SKM-1 treated with dmso at 0.1 percent for 144 hours (cell line): ENCODE results near the gene NR1D1.

ENCODE experiments used
- DNase-seq: peaks from one replicate; lab custom pipeline; 2025; ENCODE audit not compliant: unreplicated experiment; lab: John Stamatoyannopoulos, UW

The NR1D1 gene

DNA sequence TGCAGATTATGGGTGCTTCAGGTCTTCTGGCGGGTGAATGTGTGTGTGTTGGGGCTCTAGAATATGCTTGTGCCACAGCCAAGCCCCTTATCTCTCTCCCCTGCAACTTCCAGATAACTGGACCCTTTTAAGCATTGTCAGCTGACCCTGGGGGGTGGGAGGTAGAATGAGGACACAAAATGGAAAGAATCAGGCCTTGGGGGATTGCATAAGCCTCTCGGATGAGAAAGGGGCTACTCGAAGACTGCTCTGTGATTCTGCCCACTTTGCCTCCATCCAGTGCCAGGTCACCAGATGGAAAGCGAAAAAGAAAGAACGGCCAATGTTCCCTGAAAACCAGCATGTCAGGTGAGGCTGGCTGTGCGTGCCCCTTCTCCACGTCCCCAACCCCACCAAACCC, 23.8 kb downstream of the NR1D1 start:
- no peak for DNase-seq

DNA sequence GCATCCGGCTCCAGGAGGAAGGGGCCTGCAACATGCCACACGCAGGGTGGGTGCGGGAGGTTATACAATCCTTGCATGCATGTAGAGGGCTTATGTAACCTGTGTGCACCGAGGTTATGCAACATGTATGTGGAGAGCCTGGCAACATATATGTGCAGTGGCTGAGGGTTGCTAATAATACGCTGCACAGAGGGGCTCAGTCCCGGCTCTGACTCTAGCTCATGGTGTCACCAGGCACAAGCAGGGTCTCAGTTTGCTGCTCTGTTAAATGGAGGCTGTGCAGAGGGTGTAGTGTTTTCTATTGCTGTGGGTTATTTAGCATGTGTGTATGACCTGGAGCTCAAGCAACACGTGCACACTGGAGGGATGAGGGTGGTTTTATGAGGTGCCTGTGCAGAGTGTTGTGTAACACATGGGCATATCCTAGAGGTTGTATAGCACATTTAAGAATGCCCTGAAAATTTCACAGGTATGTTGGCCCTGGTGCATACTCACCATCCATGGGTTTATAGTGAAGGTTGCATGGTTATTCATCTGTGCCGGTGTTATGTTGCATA, 24.4 kb downstream of the NR1D1 start:
- no peak for DNase-seq

DNA sequence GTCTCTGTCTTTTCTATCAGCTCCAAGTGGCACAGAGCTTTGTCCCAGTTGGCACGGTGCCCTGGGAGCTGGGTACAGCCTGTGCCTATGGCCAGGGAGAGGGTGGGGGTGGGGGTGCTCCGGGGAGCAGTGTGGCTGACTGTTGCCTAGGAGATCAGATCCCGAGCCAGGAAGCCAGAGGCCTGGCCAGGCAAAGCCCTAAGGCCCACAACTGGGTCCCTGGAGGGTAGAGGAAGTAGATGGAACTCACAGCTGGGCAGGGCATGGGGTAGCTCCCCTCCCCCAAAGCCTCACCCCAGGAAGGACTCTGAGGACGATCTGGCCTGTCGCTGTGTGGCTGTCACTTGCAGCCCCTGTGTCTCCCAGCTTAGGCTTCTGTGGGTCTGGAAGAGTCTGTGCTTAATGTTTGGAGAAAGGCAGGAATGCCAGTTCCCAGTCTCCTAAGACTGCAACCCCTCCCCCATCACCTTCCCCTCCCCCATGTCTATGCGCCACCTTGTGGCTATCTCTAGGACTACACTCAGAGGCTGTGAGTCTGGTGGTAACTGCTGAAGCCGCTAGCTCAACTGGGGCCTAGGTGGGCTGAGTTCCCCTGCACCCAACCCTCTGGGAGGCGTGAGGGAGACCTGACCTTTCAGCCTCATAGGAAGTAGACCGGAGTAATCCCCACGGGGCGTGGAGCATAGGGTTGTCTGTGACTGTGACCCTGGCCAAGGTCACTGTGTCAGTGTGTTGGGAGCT, 25.0 kb downstream of the NR1D1 start:
- peak; percentile 55 for DNase-seq

DNA sequence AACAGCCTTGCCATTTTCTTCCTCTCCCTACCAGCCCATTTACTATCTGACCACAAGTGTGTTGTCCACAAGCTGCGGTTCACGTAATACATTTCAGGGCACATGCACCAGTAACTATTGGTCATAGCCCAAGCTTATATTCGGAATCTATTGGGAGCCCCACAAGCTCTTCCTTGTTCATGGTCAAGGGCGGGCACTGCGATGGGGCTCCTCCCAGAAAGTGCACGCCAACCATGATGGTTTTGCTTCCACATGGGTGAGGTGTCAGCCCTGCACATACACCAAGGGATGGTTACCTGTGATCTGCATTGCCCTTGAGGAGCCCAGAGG, 25.6 kb downstream of the NR1D1 start:
- DNase-seq, result no peak

DNA sequence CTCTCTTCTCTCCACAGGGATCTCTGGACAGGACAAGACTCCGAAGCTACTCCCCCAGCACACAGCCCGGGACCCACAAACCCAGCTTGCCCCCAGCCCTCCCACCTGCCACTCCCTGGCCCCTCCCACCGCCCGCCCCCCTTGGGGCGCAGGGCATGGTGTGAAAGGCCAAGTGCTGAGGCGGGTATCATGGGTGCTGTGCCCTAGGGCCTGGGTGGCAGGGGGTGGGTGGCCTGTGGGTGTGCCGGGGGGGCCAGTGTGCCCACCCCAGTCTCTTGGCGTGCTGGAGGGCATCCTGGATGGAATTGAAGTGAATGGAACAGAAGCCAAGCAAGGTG, 26.2 kb downstream of the NR1D1 start:
- DNase-seq, result no peak

DNA sequence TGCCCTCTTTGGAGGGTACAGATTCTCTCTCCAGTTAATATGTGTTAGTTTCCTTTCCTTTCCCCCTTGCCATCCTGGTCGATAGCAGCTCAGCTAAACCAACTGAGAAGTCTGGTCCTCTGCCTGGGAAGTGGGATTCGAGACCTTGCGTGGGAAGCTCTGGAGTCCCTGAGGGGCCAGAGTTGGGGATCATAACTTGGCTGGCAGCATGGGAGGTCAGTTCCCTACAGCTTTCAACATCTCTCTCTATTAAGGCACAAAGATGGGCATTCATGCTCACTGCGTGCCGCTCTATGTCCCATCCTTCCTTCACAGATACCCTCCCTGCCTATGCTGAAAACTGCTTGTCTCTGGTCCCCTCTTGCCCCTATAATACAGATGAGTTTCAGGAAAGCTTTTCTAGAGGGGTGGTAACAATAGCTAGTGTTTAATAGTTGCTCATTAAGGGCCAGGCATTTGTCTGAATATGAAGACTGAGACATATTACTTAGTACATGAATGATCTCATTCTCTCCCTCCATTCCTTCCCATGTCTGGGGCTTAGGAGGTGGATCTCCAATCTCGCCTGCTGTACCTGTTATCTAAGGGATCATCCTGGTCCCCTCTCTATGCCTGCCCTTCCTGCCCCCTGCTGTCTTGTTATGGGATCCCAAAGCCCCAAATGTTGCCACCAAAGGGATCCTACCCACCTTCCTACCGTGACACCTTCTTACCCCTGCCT, 26.8 kb downstream of the NR1D1 start:
- DNase-seq, result no peak

DNA sequence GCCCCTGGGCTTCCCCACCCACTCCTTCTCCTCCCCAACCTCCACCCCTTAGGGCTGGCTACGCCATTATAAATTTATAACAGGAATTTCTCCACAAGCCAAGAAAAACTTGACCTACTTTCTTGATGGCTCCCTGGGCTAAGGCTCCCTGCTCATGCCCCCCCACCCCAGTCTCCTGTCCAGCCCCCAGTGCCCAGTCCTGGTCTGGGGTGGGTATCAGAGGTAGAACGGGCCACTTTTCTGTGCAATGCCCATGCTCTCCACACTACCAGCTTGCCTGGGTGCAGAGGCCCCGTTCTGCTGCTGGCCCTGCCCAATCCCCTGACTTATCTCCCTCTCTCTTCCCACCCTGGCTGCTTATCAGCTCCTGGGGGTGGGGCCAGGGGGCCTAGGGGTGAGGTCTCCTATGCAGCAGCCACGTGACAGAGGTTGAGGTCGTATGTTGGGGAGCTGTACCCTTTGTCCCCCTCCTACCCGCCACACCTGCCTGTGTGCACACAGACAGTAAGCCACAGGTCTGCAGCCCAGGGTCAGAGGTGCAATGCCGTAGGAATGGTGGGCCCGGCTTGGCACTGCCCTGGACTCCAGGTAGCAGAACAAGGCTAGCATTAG, 27.5 kb downstream of the NR1D1 start:
- DNase-seq, result no peak

DNA sequence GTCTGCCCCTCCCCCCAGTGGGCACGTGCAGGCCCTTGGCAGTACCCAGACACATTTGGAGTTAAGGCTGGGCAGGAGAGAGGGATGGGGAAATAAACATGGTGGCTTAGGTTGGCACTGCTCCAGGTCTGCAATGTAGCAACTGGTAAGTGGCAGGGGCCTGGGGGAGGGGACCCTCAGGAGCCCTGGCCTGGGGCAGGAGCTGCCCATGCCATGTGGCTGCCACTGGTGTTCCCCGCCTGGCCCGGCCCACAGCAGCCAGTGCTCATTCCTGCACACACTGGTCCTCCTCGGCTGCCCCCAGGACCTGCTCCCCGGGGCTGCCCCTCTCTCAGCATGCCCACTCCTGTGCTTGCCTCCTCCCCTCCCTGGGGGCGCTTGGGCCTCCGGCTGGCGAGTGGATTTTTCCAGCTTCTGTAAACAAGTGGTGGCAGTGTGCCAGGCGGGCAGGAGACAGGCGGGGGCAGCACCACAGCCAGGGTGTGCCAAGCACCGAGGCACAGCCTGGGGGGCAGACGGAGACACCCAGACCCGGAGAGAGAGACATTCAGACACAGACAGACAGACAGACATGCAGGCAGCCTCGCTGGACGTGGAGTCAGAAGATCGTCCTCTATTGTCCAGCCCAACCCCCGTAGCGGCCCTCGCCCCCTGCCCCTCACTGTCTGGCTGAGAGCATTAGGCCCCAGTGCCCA, 28.2 kb downstream of the NR1D1 start:
- no peak for DNase-seq

DNA sequence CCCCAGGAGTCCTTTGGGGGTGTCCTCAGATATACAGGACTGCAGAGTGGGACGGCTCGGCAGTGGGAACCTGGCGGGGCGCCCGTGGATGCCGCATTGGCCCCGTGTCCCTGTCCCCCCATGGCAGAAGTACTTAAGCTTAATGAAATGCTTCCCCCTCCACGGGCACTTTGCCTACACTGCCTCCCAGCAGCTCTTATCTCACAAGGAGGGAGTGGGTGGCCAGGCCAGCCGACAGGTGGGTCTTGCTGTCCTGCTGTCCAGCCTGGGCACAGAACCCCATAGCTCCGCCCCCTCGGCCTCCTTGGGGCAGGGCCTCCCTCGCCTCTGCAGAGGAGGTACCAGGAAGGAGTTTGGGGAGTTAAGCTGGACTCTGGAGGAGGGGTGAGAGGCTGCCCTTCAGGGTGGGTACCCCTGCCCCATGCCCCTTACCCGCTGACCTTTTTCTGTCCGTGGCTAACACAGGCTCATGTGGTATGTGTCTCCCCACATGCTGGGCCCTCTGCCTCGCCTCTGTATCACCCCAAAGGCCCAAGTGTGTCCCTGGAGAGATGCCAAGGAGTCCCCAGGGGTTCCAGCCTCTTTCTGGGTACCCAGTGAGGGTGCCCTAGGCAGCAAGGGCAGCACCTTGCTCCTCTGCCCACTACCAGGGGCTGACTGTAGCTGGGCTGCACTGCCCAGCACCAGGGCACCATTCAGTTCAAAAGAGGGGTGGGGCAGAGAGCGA, 28.9 kb downstream of the NR1D1 start:
- no peak for DNase-seq

DNA sequence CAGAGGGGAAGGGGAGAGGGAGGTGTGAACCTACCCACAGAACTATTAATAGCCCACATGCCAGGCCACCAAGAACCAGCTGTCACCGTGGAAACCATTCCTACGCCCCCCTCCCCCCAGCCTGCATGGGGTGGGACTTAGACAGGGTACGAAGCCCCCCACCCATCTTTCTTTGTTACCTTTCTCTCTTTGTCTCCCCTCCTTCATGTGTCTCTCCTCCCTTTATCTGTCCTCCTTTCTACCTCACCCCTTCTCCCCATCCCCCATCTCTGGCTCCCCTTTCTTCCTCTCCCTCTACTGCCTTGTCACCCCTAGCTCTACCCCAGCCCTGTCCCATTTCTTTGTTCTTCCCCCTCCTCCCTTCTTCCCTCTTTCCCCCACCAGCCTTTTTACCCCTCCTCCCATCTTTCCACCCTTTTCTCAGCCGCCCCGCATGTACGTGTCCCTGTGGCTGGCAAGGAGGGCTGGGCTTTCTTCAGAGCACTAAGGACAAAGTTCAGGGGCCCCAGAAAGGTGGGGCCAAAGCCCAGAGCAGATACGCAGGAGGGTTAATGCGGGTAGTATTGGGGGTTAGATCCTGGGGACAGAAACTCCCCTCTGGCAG, 29.6 kb downstream of the NR1D1 start:
- DNase-seq, result no peak

DNA sequence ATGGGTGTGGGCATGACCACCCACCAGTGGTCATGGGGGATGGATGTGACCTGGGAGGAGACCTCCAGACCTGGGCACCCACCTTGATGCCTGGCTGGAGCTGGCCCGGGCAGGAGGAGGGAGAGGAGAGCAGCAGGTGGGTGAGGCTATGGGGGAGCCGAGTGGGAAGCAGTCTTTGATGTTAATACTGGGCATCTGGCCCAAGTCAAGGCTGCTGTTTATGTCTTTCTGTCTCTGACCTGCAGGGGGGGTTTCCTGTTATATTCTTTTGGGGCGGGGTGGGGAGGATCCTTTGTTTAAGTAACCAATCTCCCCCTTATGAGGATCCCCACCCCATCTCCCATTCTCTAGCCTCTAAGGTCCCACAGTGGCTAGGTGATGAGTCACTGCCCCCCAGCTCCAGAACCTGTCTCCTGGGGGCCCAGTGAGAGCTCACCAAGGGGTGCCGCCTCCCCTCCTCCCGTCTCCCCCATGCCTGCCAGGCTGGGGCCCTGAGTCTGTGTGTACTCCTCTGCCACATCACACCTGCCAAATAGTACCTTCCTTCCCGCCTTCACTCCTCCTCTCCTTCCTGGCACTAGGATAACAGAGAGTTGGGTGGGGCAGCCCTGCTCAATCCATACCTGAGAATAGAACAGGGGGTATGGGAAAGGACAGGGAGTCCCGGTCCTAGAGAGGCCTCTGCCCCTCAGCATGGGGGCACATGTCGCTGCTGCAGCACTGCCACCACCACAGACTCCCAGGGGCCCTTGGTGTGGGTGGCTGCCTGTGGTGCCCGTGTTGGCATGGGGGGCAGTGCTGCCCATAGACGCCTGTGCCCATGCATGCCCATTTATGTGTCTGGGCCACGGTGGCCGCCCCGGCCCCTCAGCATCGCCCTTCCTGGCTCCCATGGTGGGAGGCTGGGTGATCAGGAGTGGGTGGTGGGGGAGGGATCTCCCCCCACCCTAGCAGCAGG, 30.4 kb downstream of the NR1D1 start:
- peak; percentile 8 for DNase-seq

DNA sequence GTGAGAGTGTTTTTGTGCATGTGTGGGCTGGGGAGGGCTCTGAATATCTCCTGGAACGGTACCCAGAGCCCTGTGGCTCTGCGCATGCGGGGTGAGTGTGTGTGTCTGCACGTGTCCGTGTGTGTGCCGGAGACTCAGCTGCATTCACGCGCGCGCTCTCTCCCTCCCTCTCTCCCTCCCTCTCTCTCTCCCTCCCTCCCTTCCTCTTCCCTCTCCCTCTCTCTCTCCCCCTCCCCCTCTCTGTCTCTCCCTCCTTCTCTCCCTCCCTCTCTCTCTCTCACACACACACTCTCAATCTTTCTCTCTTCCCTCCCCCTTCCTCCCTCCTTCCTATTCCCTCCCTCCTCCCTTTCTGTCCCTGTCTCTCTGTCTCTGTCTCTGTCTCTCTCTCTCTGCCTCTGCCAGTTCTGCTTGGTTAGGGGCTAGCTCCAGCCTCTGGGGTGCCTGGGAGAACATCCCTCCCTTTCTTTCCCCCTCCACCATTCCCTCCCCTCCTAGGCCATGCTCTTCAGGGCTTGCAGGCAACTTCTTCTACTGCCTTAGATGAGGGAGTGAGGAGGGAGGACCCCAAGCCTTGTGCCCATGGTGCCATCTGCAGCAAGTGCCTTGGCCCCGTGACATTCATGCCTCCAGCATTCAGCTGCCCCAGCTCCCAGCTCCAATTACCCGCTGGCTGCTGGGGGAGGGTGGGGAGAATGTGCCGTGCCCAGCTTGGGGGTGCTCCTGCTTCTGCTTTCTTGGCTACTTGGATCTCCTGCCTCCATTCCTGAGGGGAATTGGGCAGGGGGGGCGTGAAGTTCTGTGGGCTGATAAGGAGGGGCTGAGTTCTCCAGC, 31.3 kb downstream of the NR1D1 start:
- DNase-seq, result peak; percentile 45

DNA sequence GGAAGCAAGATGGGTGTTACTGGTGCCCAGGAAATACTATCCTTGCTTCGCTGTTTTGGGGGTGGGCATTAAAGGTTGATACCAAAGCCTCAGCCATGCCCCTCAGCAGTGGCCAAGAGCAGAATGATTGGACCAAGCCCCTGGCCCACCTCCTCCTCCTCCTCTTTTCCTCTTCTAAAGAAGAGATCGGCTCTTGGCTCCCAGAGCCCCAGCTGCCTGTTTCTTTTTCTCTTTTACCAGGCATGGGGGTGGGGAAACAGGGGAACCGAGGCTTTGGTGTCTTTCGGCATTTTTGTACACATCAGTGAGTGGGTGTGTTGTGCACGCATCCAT, 31.8 kb downstream of the NR1D1 start:
- no peak for DNase-seq

DNA sequence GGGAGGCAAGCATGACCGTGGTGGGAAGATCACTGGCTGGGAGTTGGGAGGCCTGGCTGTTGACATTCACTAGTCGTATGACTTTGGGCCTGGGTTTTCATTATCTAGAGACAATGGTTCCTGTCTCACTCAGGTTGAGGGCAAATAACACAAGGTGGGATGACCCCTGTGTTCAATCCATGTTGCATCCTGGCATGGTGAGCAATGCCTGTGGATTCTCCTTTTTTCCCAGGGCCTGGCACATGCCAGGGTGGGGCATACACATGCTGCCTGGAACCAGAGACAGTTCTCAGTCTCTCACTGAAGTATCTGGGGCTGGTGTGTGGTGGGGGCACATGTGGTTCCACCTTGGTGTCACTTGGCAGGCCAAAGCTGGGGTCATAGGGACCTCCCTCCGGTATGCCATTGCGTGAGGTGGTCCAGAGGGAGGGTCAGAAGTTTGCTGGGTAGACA, 32.2 kb downstream of the NR1D1 start:
- no peak for DNase-seq

DNA sequence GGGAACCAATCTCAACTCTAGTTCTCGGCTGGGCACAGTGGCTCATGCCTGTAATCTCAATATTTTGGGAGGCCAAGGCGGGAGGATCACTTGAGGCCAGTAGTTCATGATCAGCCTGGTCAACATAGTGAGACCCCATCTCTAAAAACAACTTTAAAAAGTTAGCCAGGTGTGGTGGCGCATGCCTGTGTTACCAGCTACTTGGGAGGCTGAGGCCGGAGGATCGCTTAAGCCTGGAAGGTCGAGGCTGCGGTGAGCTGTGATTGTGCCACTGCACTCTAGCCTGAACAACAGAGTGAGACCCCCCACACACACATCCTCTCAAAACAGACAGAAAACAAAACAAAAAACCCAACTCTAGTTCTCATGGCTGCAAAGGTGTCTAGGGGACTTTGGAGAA, 32.7 kb downstream of the NR1D1 start:
- no peak for DNase-seq

DNA sequence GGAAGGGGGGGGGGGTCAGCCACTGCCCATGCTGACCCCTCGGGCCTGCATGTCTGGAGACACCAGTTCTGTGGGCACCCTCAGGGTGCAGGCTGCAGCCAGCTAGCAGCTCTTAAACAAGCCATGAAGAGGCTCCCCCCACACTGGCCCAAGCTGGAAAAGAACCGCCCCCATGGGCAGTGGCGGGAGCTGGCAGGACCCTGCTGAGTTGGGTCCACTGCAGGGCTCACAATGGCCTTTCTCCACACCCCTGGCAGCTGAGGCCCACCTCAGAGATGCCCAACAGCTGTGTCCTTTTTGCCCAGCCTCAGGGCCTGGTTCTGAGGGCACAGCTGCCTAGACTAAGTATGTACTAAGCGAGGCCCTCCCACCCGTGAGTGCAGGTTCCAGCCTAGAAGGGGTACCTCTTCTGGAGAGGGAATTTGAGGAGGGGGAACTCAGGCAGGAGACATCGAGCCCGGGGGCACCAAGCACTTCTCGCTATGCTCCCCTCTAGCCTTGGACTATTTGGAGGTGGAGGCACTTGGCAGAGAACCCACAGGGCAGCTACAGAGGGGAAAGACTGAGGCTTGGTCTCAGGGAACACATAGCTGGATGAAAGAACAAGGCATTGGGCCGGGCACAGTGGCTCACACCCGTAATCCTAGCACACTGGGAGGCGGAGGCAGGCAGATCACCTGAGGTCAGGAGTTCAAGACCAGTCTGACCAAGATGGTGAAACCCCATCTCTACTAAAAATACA, 34.4 kb downstream of the NR1D1 start:
- no peak for DNase-seq

DNA sequence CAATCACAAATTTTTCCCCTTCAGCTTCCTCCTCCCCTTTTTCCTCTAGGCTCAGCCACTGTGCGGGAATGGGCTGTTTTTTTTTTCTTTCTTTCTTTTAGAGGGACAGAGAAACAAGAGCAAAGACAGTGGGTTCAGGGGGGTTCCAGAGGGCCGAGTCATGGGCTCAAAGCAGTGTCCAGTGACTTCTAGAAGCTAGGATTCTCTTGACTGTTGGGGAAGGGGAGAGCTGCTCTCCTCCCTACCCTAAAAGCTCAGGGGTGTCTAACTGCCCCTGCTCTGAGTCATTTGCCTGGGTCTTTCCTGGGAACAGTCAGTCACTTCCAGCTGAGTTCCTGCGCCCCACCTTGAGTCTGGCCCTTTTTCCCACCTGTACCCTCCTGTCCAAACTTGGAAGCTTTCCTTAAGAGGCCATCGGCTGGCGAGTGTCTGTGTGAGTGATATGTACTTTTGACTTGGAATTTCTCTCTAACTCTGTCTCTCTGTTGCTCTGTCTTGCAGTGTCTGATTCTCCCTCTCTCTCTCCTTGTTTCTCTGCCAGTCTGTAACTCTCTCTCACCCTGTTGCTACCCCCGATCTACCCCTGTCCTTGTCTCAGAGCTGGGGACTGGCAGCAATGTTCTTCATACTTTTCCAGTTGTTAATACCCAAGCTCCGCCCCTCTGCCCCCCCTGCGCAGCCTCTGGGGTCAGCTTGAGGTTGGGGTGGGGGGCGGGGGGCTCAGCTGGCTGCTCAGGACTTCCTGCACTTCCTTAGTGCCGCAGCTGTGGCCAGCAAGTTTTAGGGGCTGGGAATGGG, 35.2 kb downstream of the NR1D1 start:
- DNase-seq, result no peak
